ENCODE results near the gene CAMK2B. TPM values are rescaled to one million over a fixed set of nuclear protein-coding genes. Genes with fewer than 3 reads are reported as not detected.

Gene CAMK2B
- total RNA-seq, 1 experiment from 2014 or later: 0.34 TPM

- RAD21 ChIA-PET (ENCODE audit: low non-redundant PET in 1 of 2, low total read pairs in 2 of 2, uncharacterized antibody in 2 of 2, unreplicated experiment in 2 of 2): no interaction called here
- BruUV-seq (replicated peaks): no TSS peak
- Histone ChIP-seq H3K79me2 (ENCODE audit: insufficient read depth, low read length) (peaks cover 13% of the 10 kb centered on the region), H3K4me3 (replicated peaks in 1 of 2; ENCODE audit: low read depth in 1 of 2, low read length in 2 of 2) (no peak overlapping the region), H3K9me2 (ENCODE audit: insufficient read depth) (no peaks in the 10 kb centered on the region), H4K20me1 (ENCODE audit: insufficient read depth) (no peaks in the 10 kb centered on the region), H3K4me1 (ENCODE audit: control insufficient read depth in 1 of 2, insufficient read depth in 2 of 2, low read length in 2 of 2) (no peaks in the 10 kb centered on the region), H3K4me2 (ENCODE audit: low read length) (no peak overlapping the region), H3K27me3 (ENCODE audit: insufficient read depth, low read length) (no peaks in the 10 kb centered on the region), H3K9me3 (ENCODE audit: control insufficient read depth in 1 of 2, insufficient read depth in 1 of 2, low read depth in 1 of 2, low read length in 2 of 2) (no peaks in the 10 kb centered on the region), H3K9ac (ENCODE audit: low read length) (no peak overlapping the region), H2AFZ (ENCODE audit: low read depth, low read length, poor library complexity, severe bottlenecking) (no peak overlapping the region), H3K36me3 (ENCODE audit: control insufficient read depth in 1 of 2, insufficient read depth in 2 of 2, low read length in 2 of 2) (peaks cover 54 to 56% of the 10 kb centered on the region in 2 experiments), H3K27ac (ENCODE audit: low read depth, low read length) (no peak overlapping the region)
- ATAC-seq (no peak), DNase-seq (ENCODE audit: low read depth, low spot score) (no peak)
- POLR2A ChIA-PET: no interaction called here
- no peak for TF ChIP-seq ZNF274 (IDR thresholded peaks at IDR 0.05; ENCODE audit: low read depth, low read length)
- TF ChIP-seq RAD21 (IDR thresholded peaks at IDR 0.05; ENCODE audit: low read depth): no peak
- no peak for TF ChIP-seq SP1 (IDR thresholded peaks at IDR 0.05; ENCODE audit: low read depth)
- no peak for TF ChIP-seq REST (IDR thresholded peaks at IDR 0.05; ENCODE audit: low read depth)
- CTCF ChIA-PET: no interaction called here
- intact Hi-C loops (cut with micrococcal nuclease): no loop called here
These were observed 115.3 kb downstream of the CAMK2B start for GRCh38 chr7:44210107-44210506.

GRCh38 chr7:44208085-44208484 is 117.3 kb downstream of the CAMK2B start:
- H3K79me2 ChIP-seq (ENCODE audit: insufficient read depth, low read length): peaks cover 33% of the 10 kb centered on the region
- CTCF ChIA-PET: no interaction called here

More at GRCh38 chr7:44208085-44208484, 117.3 kb downstream of the CAMK2B start:
- no peaks in the 10 kb centered on the region for H3K27me3 ChIP-seq (ENCODE audit: insufficient read depth, low read length)
- no peaks in the 10 kb centered on the region for H3K4me1 ChIP-seq (ENCODE audit: control insufficient read depth in 1 of 2, insufficient read depth in 2 of 2, low read length in 2 of 2)
- no peak overlapping the region for H3K9ac ChIP-seq (ENCODE audit: low read length)
- peaks cover 54 to 59% of the 10 kb centered on the region in 2 experiments for H3K36me3 ChIP-seq (ENCODE audit: control insufficient read depth in 1 of 2, insufficient read depth in 2 of 2, low read length in 2 of 2)
- BruUV-seq (replicated peaks): no TSS peak
- H4K20me1 ChIP-seq (ENCODE audit: insufficient read depth): no peaks in the 10 kb centered on the region
- no peak overlapping the region for H3K4me3 ChIP-seq (replicated peaks in 1 of 2; ENCODE audit: low read depth in 1 of 2, low read length in 2 of 2)
- H2AFZ ChIP-seq (ENCODE audit: low read depth, low read length, poor library complexity, severe bottlenecking): no peak overlapping the region
- intact Hi-C loops (cut with micrococcal nuclease): no loop called here
- no peak for DNase-seq (ENCODE audit: low read depth, low spot score)
- no peak for ATAC-seq
- H3K4me2 ChIP-seq (ENCODE audit: low read length): no peak overlapping the region
- no peaks in the 10 kb centered on the region for H3K9me3 ChIP-seq (ENCODE audit: control insufficient read depth in 1 of 2, insufficient read depth in 1 of 2, low read depth in 1 of 2, low read length in 2 of 2)
- ChIA-PET POLR2A (no interaction called here), RAD21 (ENCODE audit: low non-redundant PET in 1 of 2, low total read pairs in 2 of 2, uncharacterized antibody in 2 of 2, unreplicated experiment in 2 of 2) (no interaction called here)
- H3K27ac ChIP-seq (ENCODE audit: low read depth, low read length): no peak overlapping the region
- no peak for TF ChIP-seq SRF (IDR thresholded peaks at IDR 0.05; ENCODE audit: low read depth)
- TF ChIP-seq YY1 (IDR thresholded peaks at IDR 0.05; ENCODE audit: extremely low read depth, insufficient replicate concordance, low read depth, low read length): no peak
- no peak for TF ChIP-seq ZBTB33 (IDR thresholded peaks at IDR 0.05; ENCODE audit: extremely low read depth, insufficient replicate concordance, low read length)
- TF ChIP-seq SP1 (IDR thresholded peaks at IDR 0.05; ENCODE audit: low read depth): no peak
- no peak for TF ChIP-seq RAD21 (IDR thresholded peaks at IDR 0.05; ENCODE audit: low read depth)
- TF ChIP-seq POLR2A (IDR thresholded peaks at IDR 0.05; ENCODE audit: borderline replicate concordance, extremely low read depth, insufficient read depth, insufficient read length): no peak
- TF ChIP-seq MAX (IDR thresholded peaks at IDR 0.05): no peak
- no peak for TF ChIP-seq CBX3 (IDR thresholded peaks at IDR 0.05; ENCODE audit: low read depth)
- no peak for TF ChIP-seq CEBPB (IDR thresholded peaks at IDR 0.05; ENCODE audit: low read depth)
- no peak for TF ChIP-seq SIN3A (IDR thresholded peaks at IDR 0.05; ENCODE audit: low read depth)
- TF ChIP-seq EZH2 (IDR thresholded peaks at IDR 0.05): no peak
- no peaks in the 10 kb centered on the region for H3K9me2 ChIP-seq (ENCODE audit: insufficient read depth)
